Caco-2 (cell line): Measurements from ENCODE around the gene SERPINB7. TPM values are rescaled to one million over a fixed set of nuclear protein-coding genes. Genes with fewer than 3 reads are reported as not detected.
A peak's percentile ranks its signal among the peaks of the same experiment; 100 is the strongest.

Experiments used
- BruUV-seq: library from RNA; stranded (reverse); fragments of 400-500 nt; replicated peaks from 2 replicates; lab custom pipeline; 2021; lab: Mats Ljungman, UMichigan
- CTCF ChIA-PET: fragments of 300-600 bp; sonication (Branson Sonifier 250); formaldehyde crosslinking; loops from one replicate; lab custom pipeline; 2022; ENCODE audit warnings: antibody characterized with exemption; lab: Charles Lee
- POLR2A ChIA-PET: fragments of 300-600 bp; sonication (Branson Sonifier 250); formaldehyde crosslinking; loops from one replicate; lab custom pipeline; 2022; ENCODE audit warnings: antibody characterized with exemption; lab: Charles Lee
- DNase-seq, 2 experiments: peaks; one replicate each; pipeline versions ENCODE4 v3.0.0 to v3.0.0-alpha.2; 2020 to 2022
- H3K27me3 ChIP-seq: replicated peaks from 2 replicates; pipeline ENCODE4 v1.6.0; 2011; ENCODE audit warnings: low read length; ENCODE audit not compliant: control insufficient read depth, insufficient read depth
- H3K36me3 ChIP-seq: 2 replicates; pipeline ENCODE4 v1.5.1; 2011; ENCODE audit warnings: low read length; ENCODE audit not compliant: control insufficient read depth, insufficient read depth
- H3K4me1 ChIP-seq: fragments of 250-450 bp; sonication (Bioruptor Pico); 2 replicates; pipeline ENCODE4 v1.5.1; 2020; ENCODE audit warnings: mild to moderate bottlenecking
- H3K4me3 ChIP-seq: 2 replicates; pipeline ENCODE4 v1.5.1; 2011; ENCODE audit warnings: low read depth, mild to moderate bottlenecking, control low read depth, low read length
- H3K9me3 ChIP-seq: fragments of 250-450 bp; sonication (Bioruptor Pico); 2 replicates; pipeline ENCODE4 v1.5.1; 2020; ENCODE audit warnings: mild to moderate bottlenecking, moderate library complexity
- H3K27ac Mint-ChIP-seq: one replicate; pipeline ENCODE4 v1.8.0; 2022; ENCODE audit warnings: mixed read lengths; ENCODE audit not compliant: unreplicated experiment
- H3K27me3 Mint-ChIP-seq: one replicate; pipeline ENCODE4 v1.8.0; 2022; ENCODE audit warnings: mixed read lengths; ENCODE audit not compliant: insufficient read depth, unreplicated experiment
- H3K36me3 Mint-ChIP-seq: one replicate; pipeline ENCODE4 v1.8.0; 2022; ENCODE audit warnings: mild to moderate bottlenecking, mixed read lengths; ENCODE audit not compliant: insufficient read depth, unreplicated experiment
- H3K4me1 Mint-ChIP-seq: one replicate; pipeline ENCODE4 v1.8.0; 2022; ENCODE audit warnings: low read depth, mixed read lengths; ENCODE audit not compliant: unreplicated experiment
- H3K4me3 Mint-ChIP-seq: one replicate; pipeline ENCODE4 v1.8.0; 2022; ENCODE audit warnings: mild to moderate bottlenecking, moderate library complexity, mixed read lengths; ENCODE audit not compliant: unreplicated experiment
- H3K9me3 Mint-ChIP-seq: one replicate; pipeline ENCODE4 v1.8.0; 2022; ENCODE audit warnings: mixed read lengths; ENCODE audit not compliant: unreplicated experiment
- intact Hi-C: fragments of 100-400 bp; cut with micrococcal nuclease; formaldehyde crosslinking; loops from one replicate; pipeline ENCODE4 v1.10.0; 2022; ENCODE audit not compliant: unreplicated experiment
- total RNA-seq: library from RNA; stranded (reverse); gene quantifications from 2 replicates; pipeline ENCODE4 v1.2.3, GENCODE V29; 2022
- TF ChIP-seq, protein P1 (sequence below), 2 experiments: fragments of 200-600 bp in 1 of 2; IDR thresholded peaks; 1 replicate in 1 of 2; 2 replicates in 1 of 2; pipeline versions ENCODE4 v1.5.1 to v1.8.0; 2011 to 2022; ENCODE audit warnings: antibody characterized with exemption in 1 of 2, control low read depth in 1 of 2, inconsistent platforms in 1 of 2, low read depth in 1 of 2, low read length in 1 of 2, mild to moderate bottlenecking in 1 of 2, moderate library complexity in 1 of 2; ENCODE audit not compliant: insufficient read depth in 1 of 2, severe bottlenecking in 1 of 2, unreplicated experiment in 1 of 2

SERPINB7 gene
- total RNA-seq, 1 experiment from 2014 or later: not detected

DNA sequence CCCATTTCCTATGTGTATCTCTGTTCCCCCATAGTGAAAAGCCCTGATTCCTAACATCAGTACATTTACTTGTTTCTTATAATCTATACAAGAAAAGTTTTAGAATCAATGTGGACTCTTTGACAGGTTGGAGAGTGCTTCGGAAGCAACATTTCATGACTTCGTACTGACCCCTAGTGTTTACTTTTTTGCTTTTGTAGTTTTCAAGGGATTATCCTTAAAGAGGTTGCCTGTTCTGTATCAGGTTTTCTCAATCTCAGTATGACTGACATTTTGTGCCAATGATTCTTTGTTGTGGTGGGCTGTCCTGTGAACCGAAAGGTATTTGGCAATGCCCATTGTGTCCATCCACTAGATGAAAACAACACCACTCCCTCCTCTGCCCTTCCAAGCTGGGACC is 69.0 kb downstream of the SERPINB7 start:
- peak in 1 of 2 experiments; percentile 1 for DNase-seq
- Histone ChIP-seq H3K4me1 (no peaks in the 10 kb centered on the region), H3K4me3 (no peak overlapping the region), H3K9me3 (no peaks in the 10 kb centered on the region), H3K27me3 (no peaks in the 10 kb centered on the region), H3K36me3 (no peaks in the 10 kb centered on the region)
- ChIA-PET POLR2A (no interaction called here), CTCF (interaction anchor here (1.4 kb wide), 1 partner anchor 333 kb away, joined by 4 read pairs; no protein-coding TSS in a partner anchor)
- no peaks in the 10 kb centered on the region for H3K9me3 Mint-ChIP-seq
- TF ChIP-seq, protein P1, sequence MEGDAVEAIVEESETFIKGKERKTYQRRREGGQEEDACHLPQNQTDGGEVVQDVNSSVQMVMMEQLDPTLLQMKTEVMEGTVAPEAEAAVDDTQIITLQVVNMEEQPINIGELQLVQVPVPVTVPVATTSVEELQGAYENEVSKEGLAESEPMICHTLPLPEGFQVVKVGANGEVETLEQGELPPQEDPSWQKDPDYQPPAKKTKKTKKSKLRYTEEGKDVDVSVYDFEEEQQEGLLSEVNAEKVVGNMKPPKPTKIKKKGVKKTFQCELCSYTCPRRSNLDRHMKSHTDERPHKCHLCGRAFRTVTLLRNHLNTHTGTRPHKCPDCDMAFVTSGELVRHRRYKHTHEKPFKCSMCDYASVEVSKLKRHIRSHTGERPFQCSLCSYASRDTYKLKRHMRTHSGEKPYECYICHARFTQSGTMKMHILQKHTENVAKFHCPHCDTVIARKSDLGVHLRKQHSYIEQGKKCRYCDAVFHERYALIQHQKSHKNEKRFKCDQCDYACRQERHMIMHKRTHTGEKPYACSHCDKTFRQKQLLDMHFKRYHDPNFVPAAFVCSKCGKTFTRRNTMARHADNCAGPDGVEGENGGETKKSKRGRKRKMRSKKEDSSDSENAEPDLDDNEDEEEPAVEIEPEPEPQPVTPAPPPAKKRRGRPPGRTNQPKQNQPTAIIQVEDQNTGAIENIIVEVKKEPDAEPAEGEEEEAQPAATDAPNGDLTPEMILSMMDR (IDR thresholded peaks at IDR 0.05; ENCODE audit: insufficient read depth in 1 of 2, low read depth in 1 of 2, low read length in 1 of 2, severe bottlenecking in 1 of 2, unreplicated experiment in 1 of 2): peak; percentile 5 to 25
- H3K4me1 Mint-ChIP-seq: no peaks in the 10 kb centered on the region
- intact Hi-C loops: loop anchor here (1.0 kb wide), 1 partner anchor 326 kb away; no protein-coding TSS in a partner anchor
- no peak overlapping the region for H3K27ac Mint-ChIP-seq
- no peaks in the 10 kb centered on the region for H3K36me3 Mint-ChIP-seq
- H3K4me3 Mint-ChIP-seq: no peak overlapping the region
- no TSS peak for BruUV-seq
- H3K27me3 Mint-ChIP-seq: no peaks in the 10 kb centered on the region

DNA sequence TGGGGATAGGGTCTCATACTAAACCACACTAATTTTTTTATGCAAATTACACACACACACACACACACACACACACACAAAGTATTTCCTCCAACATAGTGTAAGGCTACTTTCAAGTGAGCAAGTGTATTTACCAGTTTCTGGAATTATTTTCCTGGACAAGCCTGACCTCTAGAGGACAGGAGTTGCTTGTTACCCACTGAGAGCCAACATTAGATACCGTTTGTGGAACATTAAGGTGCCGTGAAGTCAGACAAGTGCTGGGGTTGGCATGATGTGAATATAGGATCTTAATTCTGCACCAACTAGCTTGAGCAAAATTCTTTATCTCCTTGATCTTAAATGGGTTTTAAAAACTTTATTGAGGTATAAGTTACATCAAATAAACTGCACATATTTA is 72.9 kb downstream of the SERPINB7 start:
- POLR2A ChIA-PET: no interaction called here
- Histone ChIP-seq H3K4me1 (no peaks in the 10 kb centered on the region), H3K9me3 (no peaks in the 10 kb centered on the region), H3K36me3 (no peaks in the 10 kb centered on the region), H3K4me3 (no peak overlapping the region), H3K27me3 (no peaks in the 10 kb centered on the region)
- Mint-ChIP-seq H3K27me3 (no peaks in the 10 kb centered on the region), H3K36me3 (no peaks in the 10 kb centered on the region), H3K9me3 (no peaks in the 10 kb centered on the region), H3K4me1 (no peaks in the 10 kb centered on the region), H3K27ac (no peak overlapping the region), H3K4me3 (no peak overlapping the region)
- no TSS peak for BruUV-seq
- TF ChIP-seq, protein P1 (IDR thresholded peaks at IDR 0.05; ENCODE audit: insufficient read depth in 1 of 2, low read depth in 1 of 2, low read length in 1 of 2, severe bottlenecking in 1 of 2, unreplicated experiment in 1 of 2): peak in 1 of 2 experiments; percentile 41
- peak in 1 of 2 experiments; percentile 9 for DNase-seq
- intact Hi-C loops: loop anchor here (1.0 to 5.0 kb wide), 4 partner anchors 89 to 506 kb away; no protein-coding TSS in a partner anchor
- CTCF ChIA-PET: no interaction called here

DNA sequence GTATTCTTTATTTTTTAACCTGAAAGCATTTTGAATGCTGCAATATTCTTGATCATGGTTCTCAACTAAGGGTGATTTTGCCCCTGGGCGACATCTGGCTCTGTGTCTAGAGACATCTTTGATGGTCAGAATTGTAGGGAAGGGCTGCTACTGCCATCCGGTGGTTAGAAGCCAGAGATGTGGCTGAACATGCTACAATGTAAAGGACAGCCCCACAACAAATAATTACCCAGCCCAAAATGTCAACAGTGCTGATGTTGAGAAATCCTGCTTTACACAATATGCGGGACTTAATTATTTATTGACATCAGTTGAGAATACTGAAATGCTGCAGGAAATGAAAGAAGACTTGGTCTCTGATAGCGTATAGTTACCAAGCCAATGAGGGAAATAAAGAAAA is 74.8 kb downstream of the SERPINB7 start:
- POLR2A ChIA-PET: no interaction called here
- no peak overlapping the region for H3K27ac Mint-ChIP-seq
- TF ChIP-seq, protein P1 (IDR thresholded peaks at IDR 0.05; ENCODE audit: insufficient read depth in 1 of 2, low read depth in 1 of 2, low read length in 1 of 2, severe bottlenecking in 1 of 2, unreplicated experiment in 1 of 2): peak in 1 of 2 experiments; percentile 24
- H3K9me3 Mint-ChIP-seq: no peaks in the 10 kb centered on the region
- no peaks in the 10 kb centered on the region for H3K4me1 Mint-ChIP-seq
- no peaks in the 10 kb centered on the region for H3K36me3 Mint-ChIP-seq
- Histone ChIP-seq H3K4me3 (no peak overlapping the region), H3K36me3 (no peaks in the 10 kb centered on the region), H3K4me1 (no peaks in the 10 kb centered on the region), H3K9me3 (no peaks in the 10 kb centered on the region), H3K27me3 (no peaks in the 10 kb centered on the region)
- H3K27me3 Mint-ChIP-seq: peaks cover 2% of the 10 kb centered on the region
- CTCF ChIA-PET: no interaction called here
- intact Hi-C loops: no loop called here
- peak; percentile 30 to 31 for DNase-seq
- BruUV-seq: no TSS peak
- H3K4me3 Mint-ChIP-seq: no peak overlapping the region
